ENCODE measurements around the gene PLIN4. TPM values are rescaled to one million over a fixed set of nuclear protein-coding genes. Genes with fewer than 3 reads are reported as not detected.
A peak's percentile ranks its signal among the peaks of the same experiment; 100 is the strongest.

Gene PLIN4
- total and polyA plus RNA-seq, 9 of the 15 experiments (the other 6 are each of a cell fraction or from before 2014, with no cell fraction given): 0.04 to 0.16 (median 0.07) TPM; not detected in 3

DNA sequence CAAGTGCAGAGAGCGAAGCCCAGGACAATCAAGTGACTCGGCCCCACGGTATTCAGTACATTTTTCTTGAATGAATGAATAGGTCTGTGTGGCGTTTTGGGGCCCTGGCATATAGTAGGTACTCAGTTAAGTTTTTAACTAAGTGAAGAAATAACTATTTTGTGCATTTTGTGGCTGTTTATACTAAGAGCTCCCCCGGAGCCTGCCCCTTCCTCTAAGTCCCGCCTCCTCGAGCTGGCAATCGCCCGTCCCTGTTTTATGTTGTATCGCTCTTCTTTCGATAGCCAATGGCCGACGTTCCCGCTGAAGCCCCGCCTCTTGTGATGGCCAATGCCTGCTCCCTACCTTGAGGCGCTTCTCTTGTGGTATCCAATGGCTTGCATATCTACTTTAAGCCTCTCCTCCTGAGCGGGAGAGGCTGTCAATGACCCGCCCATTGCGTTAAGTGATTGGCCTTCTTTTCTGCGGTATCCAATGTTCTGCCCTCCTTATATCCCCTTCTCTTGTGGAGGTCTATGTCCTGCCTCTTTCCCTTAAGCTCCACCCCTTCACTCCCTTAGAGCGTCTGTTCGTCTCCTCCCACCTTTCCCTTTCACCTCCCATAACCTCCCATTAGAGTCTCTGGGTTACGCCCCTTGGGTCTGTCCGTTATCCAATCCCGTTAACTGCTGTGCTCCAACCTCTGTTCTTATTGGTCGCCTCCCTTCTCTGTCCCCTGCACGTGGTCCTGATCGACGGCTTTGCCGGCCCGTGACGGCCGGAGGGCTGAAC lies 46.7 kb downstream of the PLIN4 start (continued):
- TF ChIP-seq MEF2A (IDR thresholded peaks at IDR 0.05; ENCODE audit: control insufficient read depth, low read depth, low read length): no peak
- TF ChIP-seq, protein P1, sequence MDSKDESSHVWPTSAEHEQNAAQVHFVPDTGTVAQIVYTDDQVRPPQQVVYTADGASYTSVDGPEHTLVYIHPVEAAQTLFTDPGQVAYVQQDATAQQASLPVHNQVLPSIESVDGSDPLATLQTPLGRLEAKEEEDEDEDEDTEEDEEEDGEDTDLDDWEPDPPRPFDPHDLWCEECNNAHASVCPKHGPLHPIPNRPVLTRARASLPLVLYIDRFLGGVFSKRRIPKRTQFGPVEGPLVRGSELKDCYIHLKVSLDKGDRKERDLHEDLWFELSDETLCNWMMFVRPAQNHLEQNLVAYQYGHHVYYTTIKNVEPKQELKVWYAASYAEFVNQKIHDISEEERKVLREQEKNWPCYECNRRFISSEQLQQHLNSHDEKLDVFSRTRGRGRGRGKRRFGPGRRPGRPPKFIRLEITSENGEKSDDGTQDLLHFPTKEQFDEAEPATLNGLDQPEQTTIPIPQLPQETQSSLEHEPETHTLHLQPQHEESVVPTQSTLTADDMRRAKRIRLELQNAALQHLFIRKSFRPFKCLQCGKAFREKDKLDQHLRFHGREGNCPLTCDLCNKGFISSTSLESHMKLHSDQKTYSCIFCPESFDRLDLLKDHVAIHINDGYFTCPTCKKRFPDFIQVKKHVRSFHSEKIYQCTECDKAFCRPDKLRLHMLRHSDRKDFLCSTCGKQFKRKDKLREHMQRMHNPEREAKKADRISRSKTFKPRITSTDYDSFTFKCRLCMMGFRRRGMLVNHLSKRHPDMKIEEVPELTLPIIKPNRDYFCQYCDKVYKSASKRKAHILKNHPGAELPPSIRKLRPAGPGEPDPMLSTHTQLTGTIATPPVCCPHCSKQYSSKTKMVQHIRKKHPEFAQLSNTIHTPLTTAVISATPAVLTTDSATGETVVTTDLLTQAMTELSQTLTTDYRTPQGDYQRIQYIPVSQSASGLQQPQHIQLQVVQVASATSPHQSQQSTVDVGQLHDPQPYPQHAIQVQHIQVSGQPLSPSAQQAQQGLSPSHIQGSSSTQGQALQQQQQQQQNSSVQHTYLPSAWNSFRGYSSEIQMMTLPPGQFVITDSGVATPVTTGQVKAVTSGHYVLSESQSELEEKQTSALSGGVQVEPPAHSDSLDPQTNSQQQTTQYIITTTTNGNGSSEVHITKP (IDR thresholded peaks at IDR 0.05; ENCODE audit: partially characterized antibody): peak; percentile 69
- TF ChIP-seq SAFB (IDR thresholded peaks at IDR 0.05; ENCODE audit: borderline replicate concordance, low read depth, low read length): no peak
- no peak for TF ChIP-seq ZNF696 (CRISPR knock-in tag; conservative IDR thresholded peaks at IDR 0.05)
- TF ChIP-seq BACH1 (tag; IDR thresholded peaks at IDR 0.05): no peak
- no peak for TF ChIP-seq ZC3H4 (CRISPR knock-in tag; IDR thresholded peaks at IDR 0.05; ENCODE audit: borderline replicate concordance)
- peak; percentile 42; the same call in 1 of the 2 replicates for TF ChIP-seq MYC (IDR thresholded peaks at IDR 0.05; ENCODE audit: low read depth, low read length)
- no peak for TF ChIP-seq MYC (CRISPR knock-in tag; IDR thresholded peaks at IDR 0.05; ENCODE audit: borderline replicate concordance, low read depth)
- TF ChIP-seq MTA1 (IDR thresholded peaks at IDR 0.05; ENCODE audit: borderline replicate concordance): no peak
- no peak for TF ChIP-seq PHF20 (IDR thresholded peaks at IDR 0.05; ENCODE audit: partially characterized antibody)
- TF ChIP-seq ZNF184 (CRISPR knock-in tag; IDR thresholded peaks at IDR 0.05): no peak
- no peak for TF ChIP-seq TFAM (CRISPR knock-in tag; conservative IDR thresholded peaks at IDR 0.05)
- TF ChIP-seq, protein P2, sequence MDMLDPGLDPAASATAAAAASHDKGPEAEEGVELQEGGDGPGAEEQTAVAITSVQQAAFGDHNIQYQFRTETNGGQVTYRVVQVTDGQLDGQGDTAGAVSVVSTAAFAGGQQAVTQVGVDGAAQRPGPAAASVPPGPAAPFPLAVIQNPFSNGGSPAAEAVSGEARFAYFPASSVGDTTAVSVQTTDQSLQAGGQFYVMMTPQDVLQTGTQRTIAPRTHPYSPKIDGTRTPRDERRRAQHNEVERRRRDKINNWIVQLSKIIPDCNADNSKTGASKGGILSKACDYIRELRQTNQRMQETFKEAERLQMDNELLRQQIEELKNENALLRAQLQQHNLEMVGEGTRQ (CRISPR knock-in tag; IDR thresholded peaks at IDR 0.05): peak; percentile 99
- TF ChIP-seq GTF2E2 (tag; IDR thresholded peaks at IDR 0.05): no peak
- no peak for TF ChIP-seq ZNF263 (CRISPR knock-in tag; IDR thresholded peaks at IDR 0.05; ENCODE audit: borderline replicate concordance)
- no peak for TF ChIP-seq STAT5A (IDR thresholded peaks at IDR 0.05; ENCODE audit: borderline replicate concordance, low read length)
- no peak for TF ChIP-seq TRIM24 (IDR thresholded peaks at IDR 0.05)
- TF ChIP-seq PTTG1 (tag; IDR thresholded peaks at IDR 0.05; ENCODE audit: low read depth): no peak
- no peak for TF ChIP-seq ILF3 (IDR thresholded peaks at IDR 0.05; ENCODE audit: borderline replicate concordance)
- peak; percentile 92 for TF ChIP-seq GABPB1 (CRISPR knock-in tag; IDR thresholded peaks at IDR 0.05)
- TF ChIP-seq ADNP (tag; IDR thresholded peaks at IDR 0.05): no peak
- TF ChIP-seq BDP1 (IDR thresholded peaks at IDR 0.05; ENCODE audit: insufficient read depth, insufficient read length): no peak
- TF ChIP-seq XRCC4 (IDR thresholded peaks at IDR 0.05; ENCODE audit: extremely low read depth, insufficient read depth, insufficient read length): no peak
- peak; percentile 50; the same call in 1 of the 2 replicates for TF ChIP-seq EP400 (IDR thresholded peaks at IDR 0.05)
- no peak for TF ChIP-seq ETV1 (tag; conservative IDR thresholded peaks at IDR 0.05; ENCODE audit: low read depth)
- no peak for TF ChIP-seq ZNF384 (IDR thresholded peaks at IDR 0.05; ENCODE audit: low read depth, low read length)

All from K562 (cell line).